ENCODE results near the gene C19orf38. TPM values are rescaled to one million over a fixed set of nuclear protein-coding genes. Genes with fewer than 3 reads are reported as not detected.
"Not testable (repeated sequence)": the region's sequence is repeated elsewhere in the genome, so short reads cannot be mapped to it uniquely, and the experiment has no call there.

Gene C19orf38
- total RNA-seq, 2 donors from 2014 or later: 2.4 to 3.5 TPM

- Histone ChIP-seq H3K9me3 (no peaks in the 10 kb centered on the region), H3K4me1 (ENCODE audit: control insufficient read depth in 1 of 2, low read depth in 2 of 2) (peaks cover 29 to 43% of the 10 kb centered on the region in 2 donors), H3K36me3 (no peaks in the 10 kb centered on the region), H3K27me3 (replicated peaks; ENCODE audit: insufficient read depth) (no peaks in the 10 kb centered on the region), H3K27ac (peak overlapping the region; percentile 45 to 54), H3K4me3 (no peak overlapping the region)
- no peak for TF ChIP-seq CTCF (IDR thresholded peaks at IDR 0.05)
- ATAC-seq (ENCODE audit: insufficient number of reproducible peaks, low FRiP score, low read depth) (no peak), DNase-seq (ENCODE audit: low spot score) (peak; percentile 25)
Observed at GRCh38 chr19:10876459-10877240, 28.4 kb downstream of the C19orf38 start.

- H3K4me1 ChIP-seq (ENCODE audit: control insufficient read depth in 1 of 2, low read depth in 2 of 2): peaks cover 36 to 49% of the 10 kb centered on the region in 2 donors
- peak overlapping the region; percentile 45 to 54 for H3K27ac ChIP-seq
Observed at GRCh38 chr19:10877608-10878007, 29.4 kb downstream of the C19orf38 start.

GRCh38 chr19:10878253-10878652 lies 30.0 kb downstream of the C19orf38 start:
- H3K27ac ChIP-seq: peak overlapping the region in 1 of 2 donors; percentile 54
- H3K9me3 ChIP-seq: no peaks in the 10 kb centered on the region
- H3K4me3 ChIP-seq: no peak overlapping the region
- H3K36me3 ChIP-seq: no peaks in the 10 kb centered on the region
- H3K4me1 ChIP-seq (ENCODE audit: control insufficient read depth in 1 of 2, low read depth in 2 of 2): peaks cover 31 to 47% of the 10 kb centered on the region in 2 donors
- no peaks in the 10 kb centered on the region for H3K27me3 ChIP-seq (replicated peaks; ENCODE audit: insufficient read depth)
- TF ChIP-seq CTCF (IDR thresholded peaks at IDR 0.05): no peak
- DNase-seq (ENCODE audit: low spot score) (no peak), ATAC-seq (ENCODE audit: insufficient number of reproducible peaks, low FRiP score, low read depth) (no peak)

More at GRCh38 chr19:10877608-10878007, 29.4 kb downstream of the C19orf38 start:
- not testable (repeated sequence) for ATAC-seq (ENCODE audit: insufficient number of reproducible peaks, low FRiP score, low read depth); DNase-seq (ENCODE audit: low spot score); H3K36me3 ChIP-seq; H3K9me3 ChIP-seq; H3K27me3 ChIP-seq (replicated peaks; ENCODE audit: insufficient read depth); H3K4me3 ChIP-seq

GRCh38 chr19:10881403-10882107 lies 33.3 kb downstream of the C19orf38 start:
- ATAC-seq (ENCODE audit: insufficient number of reproducible peaks, low FRiP score, low read depth) (no peak), DNase-seq (ENCODE audit: low spot score) (no peak)
- Histone ChIP-seq H3K36me3 (no peaks in the 10 kb centered on the region), H3K4me3 (no peak overlapping the region), H3K27ac (no peak overlapping the region), H3K9me3 (no peaks in the 10 kb centered on the region), H3K27me3 (replicated peaks; ENCODE audit: insufficient read depth) (no peaks in the 10 kb centered on the region), H3K4me1 (ENCODE audit: control insufficient read depth in 1 of 2, low read depth in 2 of 2) (peaks cover 25 to 50% of the 10 kb centered on the region in 2 donors)
- TF ChIP-seq CTCF (IDR thresholded peaks at IDR 0.05): no peak

- Histone ChIP-seq H3K4me3 (no peak overlapping the region), H3K27ac (no peak overlapping the region)
- ATAC-seq (ENCODE audit: insufficient number of reproducible peaks, low FRiP score, low read depth): no peak
Observed at GRCh38 chr19:10882108-10882457, 33.9 kb downstream of the C19orf38 start.

More at GRCh38 chr19:10882108-10882457, 33.9 kb downstream of the C19orf38 start:
- Histone ChIP-seq H3K4me1 (ENCODE audit: control insufficient read depth in 1 of 2, low read depth in 2 of 2) (peaks cover 22 to 47% of the 10 kb centered on the region in 2 donors), H3K36me3 (no peaks in the 10 kb centered on the region), H3K9me3 (no peaks in the 10 kb centered on the region), H3K27me3 (replicated peaks; ENCODE audit: insufficient read depth) (no peaks in the 10 kb centered on the region)
- TF ChIP-seq CTCF (IDR thresholded peaks at IDR 0.05): no peak
- DNase-seq (ENCODE audit: low spot score): no peak
